ENCODE results near the gene PLEKHA7.
A peak's percentile ranks its signal among the peaks of the same experiment; 100 is the strongest.
"Not testable (repeated sequence)": the region's sequence is repeated elsewhere in the genome, so short reads cannot be mapped to it uniquely, and the experiment has no call there.

PLEKHA7 gene

GRCh38 chr11:17010851-17011420, 3.3 kb downstream of the PLEKHA7 start:
- no peak for DNase-seq

DNA sequence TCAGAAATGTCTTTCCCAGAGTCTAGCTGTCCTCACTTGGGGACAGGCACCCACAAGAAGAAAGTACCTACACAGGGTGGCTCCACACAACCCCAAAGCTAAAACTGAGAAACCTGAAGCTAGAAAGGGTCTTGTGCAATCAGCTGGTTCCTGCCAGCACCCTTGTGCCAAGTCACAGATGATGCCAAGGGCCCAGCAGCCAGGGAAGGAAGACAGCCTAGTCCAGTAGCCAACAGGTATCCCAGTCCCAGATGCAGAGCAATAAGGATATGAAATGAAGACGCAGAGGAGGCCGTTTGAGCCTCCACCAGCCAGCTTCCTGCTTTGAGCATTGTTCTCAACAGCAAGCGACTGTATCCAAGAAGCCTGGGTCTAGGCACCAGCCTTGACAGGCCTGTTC, 6.1 kb downstream of the PLEKHA7 start:
- no peak for DNase-seq

DNA sequence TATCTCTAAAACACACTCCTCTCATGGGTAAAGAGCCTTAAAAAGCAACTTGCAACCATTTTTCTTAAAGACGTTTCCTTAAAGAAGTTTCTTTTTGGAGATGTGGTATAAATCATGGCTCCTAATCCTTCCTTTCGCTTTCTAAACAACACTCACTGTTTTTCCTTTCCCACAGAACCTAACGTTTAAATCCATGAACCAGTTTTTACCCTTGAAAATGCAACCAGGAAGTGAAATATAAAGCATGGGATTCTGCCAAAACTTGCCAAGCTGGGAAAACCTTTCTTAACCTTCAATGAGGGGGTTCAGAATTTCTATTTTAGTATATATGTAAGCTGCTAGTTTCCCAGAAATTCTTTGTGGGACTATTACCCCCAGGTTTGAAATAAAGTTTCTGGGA, 8.6 kb downstream of the PLEKHA7 start:
- no peak for DNase-seq

GRCh38 chr11:17004486-17005148, 9.6 kb downstream of the PLEKHA7 start:
- no peak for DNase-seq

GRCh38 chr11:17003426-17003825, 10.8 kb downstream of the PLEKHA7 start:
- no peak for DNase-seq

DNA sequence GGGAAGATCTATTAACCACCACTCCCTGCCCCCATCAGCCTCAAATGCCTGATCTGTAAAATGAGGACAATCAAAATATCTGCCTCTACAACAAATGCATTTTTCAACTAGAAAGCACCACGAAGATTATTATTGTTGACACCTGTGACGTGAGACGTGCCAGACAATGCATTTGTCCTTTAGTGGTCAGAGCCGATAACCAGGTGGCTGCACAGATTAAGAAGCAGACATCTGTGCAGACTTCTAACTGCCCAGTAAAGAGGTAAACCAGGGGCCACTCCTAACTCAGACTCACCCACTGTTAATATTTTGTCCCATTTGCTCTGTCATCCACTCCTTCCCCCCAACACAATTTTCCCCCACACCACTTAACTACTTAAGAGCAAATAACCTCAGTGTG, 11.7 kb downstream of the PLEKHA7 start:
- no peak for DNase-seq

GRCh38 chr11:17001806-17002205, 12.4 kb downstream of the PLEKHA7 start:
- no peak for DNase-seq

- DNase-seq = no peak
Observed at GRCh38 chr11:17000987-17001386, 13.2 kb downstream of the PLEKHA7 start.

- not testable (repeated sequence) for DNase-seq
Observed at GRCh38 chr11:17000253-17000652, 14.0 kb downstream of the PLEKHA7 start.

- no peak for DNase-seq
Observed at GRCh38 chr11:16999116-16999515, 15.1 kb downstream of the PLEKHA7 start.

DNA sequence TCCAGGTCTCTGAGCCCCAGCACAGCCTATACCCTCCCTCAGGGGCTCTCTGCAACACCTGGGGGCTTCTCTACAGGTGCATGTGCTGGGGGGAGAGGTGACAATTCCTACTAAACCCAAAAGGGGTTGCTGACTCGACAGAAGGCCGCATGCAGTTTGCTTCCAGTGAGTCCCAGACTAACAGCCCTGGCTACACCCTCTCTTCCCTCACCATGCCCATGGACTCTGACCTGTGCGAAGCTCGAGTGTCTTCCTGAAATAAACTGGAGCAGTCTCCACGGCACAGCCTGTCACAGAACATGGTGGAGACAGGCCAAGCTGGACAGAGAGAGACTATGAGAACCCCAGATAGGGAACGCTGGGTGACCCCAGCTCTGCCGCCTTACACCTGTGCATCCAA, 16.6 kb downstream of the PLEKHA7 start:
- DNase-seq = no peak

DNA sequence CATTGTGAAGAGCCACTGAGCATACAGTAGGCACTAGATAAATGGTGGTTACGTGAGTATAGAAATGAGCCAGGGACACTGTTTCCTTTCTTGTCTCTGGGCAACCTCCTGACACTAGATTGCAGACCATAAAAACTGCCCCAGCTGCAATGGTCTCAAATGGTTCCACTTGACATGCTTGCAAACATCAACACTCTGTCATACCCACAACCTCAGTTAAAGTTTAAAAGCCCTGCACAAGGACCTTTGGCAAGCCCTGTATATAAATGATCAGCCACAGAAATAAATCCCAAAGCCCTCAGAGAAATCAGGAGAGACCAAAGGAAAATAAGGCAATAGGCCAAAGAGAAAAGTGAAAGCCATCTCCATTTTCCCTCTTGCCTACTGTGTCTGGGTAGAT, 20.7 kb downstream of the PLEKHA7 start:
- DNase-seq = no peak

DNA sequence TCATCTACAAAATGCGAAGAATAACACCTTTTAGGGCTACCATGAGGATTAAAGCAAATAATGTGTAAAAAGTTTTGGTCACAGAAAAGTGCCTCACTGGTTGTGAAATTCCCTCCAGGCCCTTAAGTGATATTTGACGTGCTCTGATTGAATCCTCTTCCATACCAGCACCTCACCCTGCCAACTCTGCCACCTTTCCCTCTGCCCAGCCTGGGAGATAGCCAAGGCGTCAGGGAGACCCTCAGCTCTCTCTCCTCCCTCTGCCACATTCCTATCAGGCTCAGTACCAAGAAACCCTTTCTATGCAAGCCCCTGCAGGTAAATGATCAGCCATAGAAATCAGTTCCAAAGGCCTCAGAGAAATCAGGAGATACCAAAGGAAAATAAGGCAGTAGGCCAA, 21.4 kb downstream of the PLEKHA7 start:
- DNase-seq = no peak

- peak; percentile 11 for DNase-seq
Observed at GRCh38 chr11:16989554-16989953, 24.7 kb downstream of the PLEKHA7 start.

DNA sequence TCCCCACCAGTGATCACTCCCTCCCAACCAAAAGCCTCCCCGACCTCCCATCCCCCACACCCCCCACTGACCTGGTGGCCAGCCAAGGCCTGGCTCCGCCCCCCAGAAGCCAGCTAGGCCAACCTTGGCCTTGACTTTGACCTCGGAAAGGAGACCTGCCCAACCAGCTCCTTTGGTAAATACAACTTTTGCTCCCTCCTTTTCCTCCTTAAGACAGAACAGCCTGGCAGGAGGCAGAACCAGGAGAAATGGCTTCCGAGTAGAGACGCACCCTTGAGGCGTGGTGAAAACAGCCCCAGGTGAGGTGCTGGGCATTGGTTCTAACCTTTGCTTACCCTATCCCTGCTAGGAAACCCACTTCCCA, 27.0 kb downstream of the PLEKHA7 start:
- DNase-seq = no peak

DNA sequence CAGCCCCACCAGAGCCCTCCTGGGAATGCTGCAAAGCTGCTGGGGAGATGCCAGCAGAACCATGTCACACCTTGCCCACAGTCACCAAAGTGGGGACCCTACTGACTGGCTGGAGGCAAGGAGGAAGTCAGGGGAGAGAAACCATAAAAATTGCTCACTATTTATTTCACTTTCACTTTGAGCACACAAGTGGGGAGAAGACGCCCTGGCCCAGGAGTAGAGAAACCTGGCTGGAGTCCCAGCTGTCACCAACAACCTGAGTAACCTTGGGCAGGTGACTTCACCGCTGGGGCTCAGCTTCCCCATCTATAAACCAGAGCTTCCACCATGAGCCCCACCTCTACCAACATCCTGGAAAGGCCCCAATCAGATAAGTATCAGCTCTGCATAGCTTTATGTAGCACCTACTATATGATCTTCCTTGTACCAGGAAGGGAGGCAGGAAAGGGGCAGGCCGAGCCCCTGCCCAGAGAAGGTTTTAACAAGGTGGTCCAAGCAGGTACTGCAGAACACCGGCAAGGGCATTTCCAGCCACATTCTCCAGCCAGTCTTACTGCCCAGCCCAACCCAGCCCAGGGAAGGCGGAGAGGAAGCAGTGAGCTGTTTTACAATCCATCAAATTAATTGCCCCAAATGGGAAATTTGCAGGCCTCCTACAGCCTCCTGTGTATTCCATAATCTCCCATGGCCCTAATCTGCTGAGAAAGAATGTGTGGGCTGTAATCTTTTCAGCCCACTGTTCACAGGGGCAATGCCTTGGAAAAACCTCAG, 27.6 kb downstream of the PLEKHA7 start:
- no peak for DNase-seq

DNA sequence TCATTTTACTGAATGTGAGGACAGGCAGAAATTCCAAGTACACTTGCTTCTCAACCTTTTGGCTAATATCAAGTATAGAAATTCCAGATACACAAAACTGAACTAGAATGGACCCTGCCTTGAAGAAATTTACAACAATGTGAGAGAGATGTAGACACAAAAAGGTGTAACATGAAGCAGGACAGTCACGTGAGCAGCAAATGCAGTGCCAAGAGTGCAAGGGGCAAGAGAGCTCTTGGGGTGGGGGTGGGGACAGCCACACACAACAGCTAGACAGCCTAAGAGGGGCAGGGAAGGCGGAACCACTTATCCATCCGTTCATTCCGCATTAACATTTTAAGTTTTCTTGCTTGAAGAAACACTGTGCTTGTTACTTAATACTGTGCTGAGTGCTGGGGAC, 28.9 kb downstream of the PLEKHA7 start:
- no peak for DNase-seq

DNA sequence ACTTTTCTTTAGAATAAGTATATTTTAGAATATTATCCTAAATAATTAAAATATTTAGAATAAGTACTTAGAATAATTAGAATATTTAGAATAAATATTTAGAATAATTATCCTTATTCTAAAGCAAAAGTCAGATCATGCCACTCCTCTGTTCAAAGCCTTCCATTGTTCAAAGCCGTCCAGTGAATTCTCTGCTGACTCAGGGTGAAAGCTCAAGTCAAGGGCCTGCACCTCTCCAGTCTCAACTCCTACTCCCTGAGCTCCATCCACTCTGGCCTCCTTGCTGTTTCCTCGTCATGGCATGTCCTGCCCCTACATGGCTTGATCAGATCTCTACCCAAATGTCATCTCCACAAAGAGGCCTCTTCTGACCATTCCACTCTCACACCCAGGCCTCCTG, 30.0 kb downstream of the PLEKHA7 start:
- DNase-seq = no peak

DNA sequence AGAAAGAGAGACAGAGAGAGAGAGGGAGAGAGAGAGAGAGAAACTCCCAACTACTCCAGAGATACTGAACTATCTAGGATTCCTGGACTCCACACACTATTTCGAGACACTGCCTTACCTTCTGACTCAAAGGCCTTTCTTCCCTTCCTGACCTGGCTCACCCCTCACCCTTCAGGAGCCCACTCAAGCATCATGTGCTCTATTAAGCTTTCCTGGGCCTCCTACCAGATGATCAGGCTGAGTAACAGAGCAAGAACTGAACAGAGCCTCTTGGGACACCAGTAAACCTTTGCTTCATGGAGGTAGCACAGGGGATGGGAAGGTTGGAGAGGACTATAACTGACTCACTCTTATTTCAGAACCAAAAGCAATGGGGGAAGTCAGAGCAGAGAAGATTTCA, 31.4 kb downstream of the PLEKHA7 start:
- DNase-seq = no peak

GRCh38 chr11:16982256-16982671, 31.9 kb downstream of the PLEKHA7 start:
- DNase-seq = no peak

DNA sequence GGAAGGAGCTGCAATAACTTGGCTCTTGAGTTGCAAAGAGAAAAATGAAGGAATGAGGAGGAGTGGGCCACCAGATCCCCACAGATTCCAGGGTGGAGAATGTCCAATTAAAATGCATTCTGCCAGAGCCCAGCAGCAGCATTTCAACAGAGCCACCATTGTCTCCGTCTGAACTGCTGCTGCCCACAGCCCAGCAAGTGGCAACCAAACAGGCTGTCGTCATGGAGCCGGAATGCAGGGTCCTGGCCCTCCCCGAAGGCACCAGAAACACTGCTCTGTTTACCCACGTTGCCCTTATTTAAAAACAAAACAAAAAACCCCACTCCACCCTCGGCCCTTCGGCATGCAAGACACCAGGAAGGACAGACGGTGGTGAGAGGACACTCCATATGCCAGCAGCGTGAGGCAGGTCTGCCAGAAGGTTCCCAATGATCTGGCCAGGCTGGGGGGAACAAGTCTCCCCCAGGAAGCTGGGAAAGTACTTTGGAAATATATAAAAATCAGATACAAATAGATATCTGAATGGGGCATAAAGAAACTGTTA, 32.5 kb downstream of the PLEKHA7 start:
- peak; percentile 20 for DNase-seq

DNA sequence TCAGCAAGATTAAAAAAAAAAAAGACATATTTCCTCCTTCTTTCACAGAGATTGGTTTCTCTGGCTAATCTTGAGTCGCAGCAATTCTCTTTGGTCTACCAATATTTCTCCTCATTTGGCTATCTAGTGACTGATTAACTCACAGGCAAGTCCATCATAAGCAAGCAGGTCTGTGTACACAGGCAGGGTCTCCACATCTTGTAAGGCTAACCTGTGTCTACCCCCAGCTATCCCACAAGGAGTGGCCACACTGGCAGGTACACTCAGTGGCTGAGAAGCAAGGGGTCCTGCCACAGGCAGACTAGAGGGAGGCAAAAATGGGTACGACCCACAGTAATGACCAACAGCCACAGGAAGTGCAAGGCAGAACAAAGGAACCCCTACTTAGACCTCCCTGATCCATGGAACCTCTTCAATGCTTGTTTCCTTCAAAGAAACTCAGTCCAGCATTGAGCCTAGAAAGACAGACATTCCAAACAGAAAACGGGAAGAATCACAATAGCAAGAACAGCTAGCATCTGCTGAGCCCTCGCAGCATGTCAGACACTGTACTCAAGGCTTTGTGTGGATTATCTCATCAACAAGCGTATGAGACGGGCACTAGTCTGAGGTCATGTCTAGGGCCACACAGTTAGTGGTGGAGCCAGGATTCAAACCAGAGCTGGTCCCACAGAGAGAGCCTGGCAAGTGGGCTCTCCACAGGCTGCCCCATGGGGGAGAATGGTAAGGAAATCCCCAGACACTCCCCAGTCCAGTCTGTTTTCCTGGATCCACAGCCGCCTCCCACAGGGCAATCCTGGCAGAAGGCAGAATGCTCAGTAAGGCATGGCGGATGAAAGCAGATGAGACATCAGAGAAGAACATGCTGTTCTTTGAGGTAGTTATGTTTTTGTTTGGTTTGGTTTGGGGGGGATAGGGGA, 34.3 kb downstream of the PLEKHA7 start:
- DNase-seq = no peak

- no peak for DNase-seq
Observed at GRCh38 chr11:16977994-16978315, 36.3 kb downstream of the PLEKHA7 start.

Data from NCI-H748 treated with DMSO at 0.1 percent for 48 hours (cell line).